Endothelial cell of umbilical vein (primary cell): ENCODE results near the gene SLC6A19. TPM values are rescaled to one million over a fixed set of nuclear protein-coding genes. Genes with fewer than 3 reads are reported as not detected.

ENCODE experiments used
- BruUV-seq: library from RNA; stranded (reverse); fragments of 400-500 nt; replicated peaks from 2 replicates; lab custom pipeline; 2021; lab: Mats Ljungman, UMichigan
- CTCF ChIA-PET: fragments of 300-600, 350-600 bp; sonication (Branson Sonifier 250); formaldehyde crosslinking; loops from one replicate; lab custom pipeline; 2021; ENCODE audit warnings: antibody characterized with exemption, inconsistent platforms; lab: Charles Lee
- POLR2A ChIA-PET: fragments of 300-600, 350-600 bp; sonication (Branson Sonifier 250); formaldehyde crosslinking; loops from one replicate; lab custom pipeline; 2021; ENCODE audit warnings: antibody characterized with exemption, inconsistent platforms; lab: Charles Lee
- DNase-seq: peaks from one replicate; pipeline ENCODE4 v3.0.0-alpha.2; 2011; ENCODE audit warnings: low read depth, low spot score
- FAIRE-seq: peaks from 2 replicates; lab custom pipeline; 2011; peaks lifted over from hg19 to GRCh38; lab: Jason Lieb, UNC
- H2AFZ ChIP-seq: 2 replicates; pipeline ENCODE4 v1.6.0; 2012; ENCODE audit warnings: low read depth, low read length, control low read depth, inconsistent platforms
- H3K27ac ChIP-seq: 2 replicates; pipeline ENCODE4 v1.5.1; 2011; ENCODE audit warnings: low read depth, mild to moderate bottlenecking, control low read depth, low read length, moderate library complexity; ENCODE audit not compliant: insufficient read depth
- H3K27me3 ChIP-seq, 2 experiments: 2 replicates each; pipeline versions ENCODE4 v1.6.0 to v1.6.1; 2011; ENCODE audit warnings: low read length in 2 of 2, mixed read lengths in 1 of 2; ENCODE audit not compliant: control insufficient read depth in 2 of 2, insufficient read depth in 2 of 2
- H3K36me3 ChIP-seq, 2 experiments: 2 replicates in 1 of 2; 3 replicates in 1 of 2; pipeline ENCODE4 v1.5.1; 2011; ENCODE audit warnings: low read length in 2 of 2, mild to moderate bottlenecking in 1 of 2, moderate library complexity in 1 of 2; ENCODE audit not compliant: control insufficient read depth in 2 of 2, insufficient read depth in 2 of 2; ENCODE audit errors: extremely low read depth in 1 of 2
- H3K4me1 ChIP-seq: 3 replicates; pipeline ENCODE4 v1.5.1; 2011; ENCODE audit warnings: mild to moderate bottlenecking, low read length; ENCODE audit not compliant: control insufficient read depth, insufficient read depth; ENCODE audit errors: extremely low read depth
- H3K4me2 ChIP-seq: 2 replicates; pipeline ENCODE4 v1.6.1; 2011; ENCODE audit warnings: low read length, control low read depth, mixed read lengths; ENCODE audit not compliant: insufficient read depth
- H3K4me3 ChIP-seq, 3 experiments: fragments of 200-600 bp in 1 of 3; sonication (generic), shearing (Covaris generic) in 1 of 3; replicated peaks in 1 of 3; 2 replicates each; pipeline ENCODE4 v1.5.1; 2011 to 2016; ENCODE audit warnings: control low read depth in 3 of 3, low read length in 3 of 3, mild to moderate bottlenecking in 2 of 3, inconsistent platforms in 1 of 3, low read depth in 1 of 3, moderate library complexity in 1 of 3; ENCODE audit not compliant: insufficient read depth in 1 of 3
- H3K79me2 ChIP-seq: 2 replicates; pipeline ENCODE4 v1.6.0; 2012; ENCODE audit warnings: low read length, inconsistent platforms; ENCODE audit not compliant: control insufficient read depth, insufficient read depth
- H3K9ac ChIP-seq: replicated peaks from 2 replicates; pipeline ENCODE3; 2011; ENCODE audit warnings: low read length, control low read depth; ENCODE audit not compliant: insufficient read depth; ENCODE audit errors: extremely low read depth
- H3K9me1 ChIP-seq: replicated peaks from 3 replicates; pipeline ENCODE4 v1.6.0; 2011; ENCODE audit warnings: mild to moderate bottlenecking, low read length; ENCODE audit not compliant: control insufficient read depth, insufficient read depth; ENCODE audit errors: extremely low read depth
- H3K9me3 ChIP-seq: replicated peaks from 2 replicates; pipeline ENCODE4 v1.5.1; 2012; ENCODE audit warnings: low read length, inconsistent platforms; ENCODE audit not compliant: control insufficient read depth, insufficient read depth
- H4K20me1 ChIP-seq: replicated peaks from 2 replicates; pipeline ENCODE3; 2011; ENCODE audit warnings: mild to moderate bottlenecking, low read length; ENCODE audit not compliant: control insufficient read depth, insufficient read depth; ENCODE audit errors: extremely low read depth
- CTCF ChIP-seq, 2 donors: IDR thresholded peaks; 1 replicate in 1 of 2; 2 replicates in 1 of 2; pipeline ENCODE4 v1.5.1; 2011; ENCODE audit warnings: low read length in 2 of 2, mild to moderate bottlenecking in 2 of 2, moderate library complexity in 2 of 2, control low read depth in 1 of 2, inconsistent platforms in 1 of 2, low read depth in 1 of 2; ENCODE audit not compliant: insufficient read depth in 1 of 2; ENCODE audit errors: extremely low read depth in 1 of 2
- EZH2 ChIP-seq: IDR thresholded peaks from 2 replicates; pipeline ENCODE4 v1.6.1; 2012; ENCODE audit warnings: borderline replicate concordance, low read depth, mild to moderate bottlenecking, moderate library complexity, low read length, inconsistent platforms; ENCODE audit not compliant: severe bottlenecking
- FOS ChIP-seq: IDR thresholded peaks from 2 replicates; pipeline ENCODE4 v1.6.1; 2011; ENCODE audit warnings: mild to moderate bottlenecking, low read length, moderate library complexity, borderline replicate concordance; ENCODE audit not compliant: insufficient read depth
- GATA2 ChIP-seq: IDR thresholded peaks from 2 replicates; pipeline ENCODE4 v1.7.0; 2011; ENCODE audit warnings: low read depth, mild to moderate bottlenecking, moderate library complexity, mixed read lengths, low read length; ENCODE audit not compliant: insufficient read length, insufficient read depth
- JUN ChIP-seq: IDR thresholded peaks from 2 replicates; pipeline ENCODE4 v1.6.1; 2011; ENCODE audit warnings: borderline replicate concordance, low read depth; ENCODE audit not compliant: insufficient read length, insufficient read depth
- POLR2A ChIP-seq: IDR thresholded peaks from 2 replicates; pipeline ENCODE4 v1.6.1; 2012; ENCODE audit warnings: low read depth, mild to moderate bottlenecking, control low read depth, low read length
- POLR2AphosphoS5 ChIP-seq: IDR thresholded peaks from 2 replicates; pipeline ENCODE4 v1.6.1; 2012; ENCODE audit warnings: low read depth, mild to moderate bottlenecking, control low read depth, low read length, moderate library complexity; ENCODE audit not compliant: insufficient read depth
- dilution Hi-C: fragments of 300-500 bp; cut with MboI; formaldehyde crosslinking; loops from one replicate; pipeline ENCODE4 v1.15.0; 2019; ENCODE audit warnings: low sequenced_read_pairs; ENCODE audit not compliant: extremely low pct_ligation_motif_present
- intact Hi-C: fragments of 100-400 bp; cut with micrococcal nuclease; formaldehyde crosslinking; loops from one replicate; pipeline ENCODE4 v1.10.0; 2022
- polyA plus RNA-seq, 4 experiments: library from polyadenylated mRNA; depleted of rRNA in 3 of 4; stranded (reverse) in 3 of 4; unstranded in 1 of 4; fragments of >200 nt; gene quantifications; 2 replicates each; pipeline versions ENCODE4 v1.2.1 to v1.2.3, GENCODE V29; 2011 to 2012; ENCODE audit warnings: missing spikeins in 1 of 4
- total RNA-seq: library from RNA; stranded (reverse); gene quantifications from 2 replicates; pipeline ENCODE4 v1.2.3, GENCODE V29; 2021

The SLC6A19 gene
- total and polyA plus RNA-seq, 2 donors (not counting 3 experiments of a cell fraction or from before 2014, with no cell fraction given): not detected

GRCh38 chr5:1180841-1181271, 20.5 kb upstream of the SLC6A19 start:
- H3K9ac ChIP-seq: no peak overlapping the region
- no peak overlapping the region for H3K4me2 ChIP-seq
- no peak overlapping the region for H3K4me3 ChIP-seq
- H3K4me1 ChIP-seq: no peaks in the 10 kb centered on the region
- no peaks in the 10 kb centered on the region for H3K79me2 ChIP-seq
- H3K27ac ChIP-seq: no peak overlapping the region
- POLR2A ChIA-PET: no interaction called here
- CTCF ChIA-PET: no interaction called here
- no peak for DNase-seq
- dilution Hi-C loops: no loop called here
- no peaks in the 10 kb centered on the region for H3K9me1 ChIP-seq
- H3K9me3 ChIP-seq: no peaks in the 10 kb centered on the region
- TF ChIP-seq CTCF (IDR thresholded peaks at IDR 0.05; ENCODE audit: extremely low read depth in 1 of 2, insufficient read depth in 1 of 2, low read depth in 1 of 2, low read length in 2 of 2) (no peak), EZH2 (no peak), POLR2AphosphoS5 (no peak), POLR2A (no peak), GATA2 (no peak), JUN (no peak), FOS (no peak)
- no peaks in the 10 kb centered on the region for H3K36me3 ChIP-seq
- H2AFZ ChIP-seq: no peak overlapping the region
- no peak for FAIRE-seq
- H4K20me1 ChIP-seq: no peaks in the 10 kb centered on the region
- no peaks in the 10 kb centered on the region for H3K27me3 ChIP-seq
- intact Hi-C loops: no loop called here
- BruUV-seq: no TSS peak
